Stomach (tissue), 9 donors: ENCODE data around the gene C21orf58. TPM values are rescaled to one million over a fixed set of nuclear protein-coding genes. Genes with fewer than 3 reads are reported as not detected.

ENCODE experiments used
- DNase-seq, 2 donors: peaks; one replicate each; pipeline versions ENCODE4 v3.0.0 to v3.0.0-alpha.2; 2013 to 2019
- H3K27ac ChIP-seq, 5 donors: fragments of 200-600 bp in 4 of 5; sonication (generic) in 4 of 5; one replicate each; pipeline ENCODE4 v1.5.1; 2013 to 2019; ENCODE audit warnings: mild to moderate bottlenecking in 1 of 5, moderate library complexity in 1 of 5
- H3K27me3 ChIP-seq, 3 donors: fragments of 200-600 bp; sonication (generic); one replicate each; pipeline ENCODE4 v1.5.1; 2017 to 2019; ENCODE audit warnings: mixed run types in 1 of 3
- H3K36me3 ChIP-seq, 4 donors: fragments of 200-600 bp; sonication (generic); 1 replicate in 3 of 4; 2 replicates in 1 of 4; pipeline ENCODE4 v1.5.1; 2016 to 2019
- H3K4me1 ChIP-seq, 4 donors: fragments of 200-600 bp; sonication (generic); one replicate each; pipeline ENCODE4 v1.5.1; 2016 to 2019
- H3K4me3 ChIP-seq, 4 donors: fragments of 200-600 bp; sonication (generic) in 3 of 4; one replicate each; pipeline ENCODE4 v1.5.1; 2016 to 2019; ENCODE audit warnings: mild to moderate bottlenecking in 1 of 4
- H3K9me3 ChIP-seq, 4 donors: fragments of 200-600 bp; sonication (generic); one replicate each; pipeline ENCODE4 v1.5.1; 2016 to 2019
- EP300 ChIP-seq: sonication (generic); formaldehyde crosslinking; IDR thresholded peaks from one replicate; pipeline ENCODE4 v1.6.1; 2017; ENCODE audit warnings: antibody characterized with exemption
- POLR2A ChIP-seq, 4 donors: fragments of 450-650 bp; IDR thresholded peaks; one replicate each; pipeline ENCODE4 v1.6.1; 2016; ENCODE audit warnings: antibody characterized with exemption in 4 of 4, control low read depth in 2 of 4, mild to moderate bottlenecking in 1 of 4, moderate library complexity in 1 of 4
- POLR2AphosphoS5 ChIP-seq, 3 donors: sonication (generic); formaldehyde crosslinking; IDR thresholded peaks; one replicate each; pipeline ENCODE4 v1.6.1; 2016; ENCODE audit warnings: antibody characterized with exemption in 3 of 3
- WGBS, 5 donors: extraction: QIAGEN DNeasy Blood & Tissue Kit in 3 of 5; methylation state at CpG; one replicate each; pipeline versions ENCODE4 v1.1.5 to v1.1.7; 2013 to 2018; 5-methylcytosine and 5-hydroxymethylcytosine counted together
- intact Hi-C: fragments of 100-400 bp; cut with DNase I; formaldehyde crosslinking; loops from one replicate; pipeline ENCODE4 v1.15.1; 2023; ENCODE audit warnings: low total_unique reads
- polyA plus RNA-seq, 3 donors: library from polyadenylated mRNA; stranded (reverse); fragments of 200-250 nt; gene quantifications; one replicate each; pipeline ENCODE4 v1.2.3, GENCODE V29; 2013
- total RNA-seq, 5 donors: library from RNA; depleted of rRNA; stranded (reverse); fragments of >200 nt; gene quantifications; one replicate each; pipeline versions ENCODE4 v1.1.0 to v1.2.3, GENCODE V29; 2014 to 2016
- TF ChIP-seq, protein P1 (sequence below), 7 experiments: fragments of 450-650 bp in 4 of 7; fragments of 200-600 bp in 3 of 7; sonication (generic) in 3 of 7; IDR thresholded peaks; one replicate each; pipeline ENCODE4 v1.5.1; 2016 to 2019; ENCODE audit warnings: antibody characterized with exemption in 7 of 7, control low read depth in 2 of 7, mild to moderate bottlenecking in 1 of 7
- donor health status: healthy with polysubstance abuse.
- donor health status: Bipolar disorder and iron deficiency.
- donor health status: healthy.

The C21orf58 gene
- total and polyA plus RNA-seq, 8 donors, result 0.89 to 15.1 (median 4.1) TPM

DNA sequence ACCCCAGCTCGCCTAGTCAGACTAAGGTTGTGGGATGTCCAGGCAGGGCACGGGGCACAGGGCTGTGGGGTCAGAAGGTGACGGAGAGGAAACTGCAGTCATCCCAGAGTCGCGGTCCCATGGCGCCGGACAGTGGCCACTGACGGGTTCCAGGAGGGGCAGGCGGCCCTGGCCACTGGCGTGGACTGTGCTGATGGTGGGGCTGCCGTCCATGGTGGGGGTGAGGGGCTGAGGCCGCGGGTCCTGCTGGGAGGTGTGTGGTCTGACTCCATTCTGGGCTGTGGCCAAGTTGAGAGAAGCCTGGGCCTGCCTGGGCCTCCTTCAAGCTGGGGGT, 32.3 kb upstream of the C21orf58 start:
- 91 to 98% (median 95%) methylated on average over 11 to 13 of the region's 13 CpGs for WGBS, 5 donors
- no peaks in the 10 kb centered on the region for H3K4me1 ChIP-seq
- no peak overlapping the region for H3K4me3 ChIP-seq
- no peaks in the 10 kb centered on the region for H3K27me3 ChIP-seq
- peaks cover 68 to 98% (median 95%) of the 10 kb centered on the region in 4 donors for H3K36me3 ChIP-seq
- intact Hi-C loops, result no loop called here
- H3K27ac ChIP-seq, result no peak overlapping the region
- DNase-seq, result no peak
- H3K9me3 ChIP-seq, result no peaks in the 10 kb centered on the region
- TF ChIP-seq POLR2AphosphoS5 (IDR thresholded peaks at IDR 0.05) (no peak), EP300 (no peak), POLR2A (IDR thresholded peaks at IDR 0.05) (no peak)
- TF ChIP-seq, protein P1, sequence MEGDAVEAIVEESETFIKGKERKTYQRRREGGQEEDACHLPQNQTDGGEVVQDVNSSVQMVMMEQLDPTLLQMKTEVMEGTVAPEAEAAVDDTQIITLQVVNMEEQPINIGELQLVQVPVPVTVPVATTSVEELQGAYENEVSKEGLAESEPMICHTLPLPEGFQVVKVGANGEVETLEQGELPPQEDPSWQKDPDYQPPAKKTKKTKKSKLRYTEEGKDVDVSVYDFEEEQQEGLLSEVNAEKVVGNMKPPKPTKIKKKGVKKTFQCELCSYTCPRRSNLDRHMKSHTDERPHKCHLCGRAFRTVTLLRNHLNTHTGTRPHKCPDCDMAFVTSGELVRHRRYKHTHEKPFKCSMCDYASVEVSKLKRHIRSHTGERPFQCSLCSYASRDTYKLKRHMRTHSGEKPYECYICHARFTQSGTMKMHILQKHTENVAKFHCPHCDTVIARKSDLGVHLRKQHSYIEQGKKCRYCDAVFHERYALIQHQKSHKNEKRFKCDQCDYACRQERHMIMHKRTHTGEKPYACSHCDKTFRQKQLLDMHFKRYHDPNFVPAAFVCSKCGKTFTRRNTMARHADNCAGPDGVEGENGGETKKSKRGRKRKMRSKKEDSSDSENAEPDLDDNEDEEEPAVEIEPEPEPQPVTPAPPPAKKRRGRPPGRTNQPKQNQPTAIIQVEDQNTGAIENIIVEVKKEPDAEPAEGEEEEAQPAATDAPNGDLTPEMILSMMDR (IDR thresholded peaks at IDR 0.05), result no peak

DNA sequence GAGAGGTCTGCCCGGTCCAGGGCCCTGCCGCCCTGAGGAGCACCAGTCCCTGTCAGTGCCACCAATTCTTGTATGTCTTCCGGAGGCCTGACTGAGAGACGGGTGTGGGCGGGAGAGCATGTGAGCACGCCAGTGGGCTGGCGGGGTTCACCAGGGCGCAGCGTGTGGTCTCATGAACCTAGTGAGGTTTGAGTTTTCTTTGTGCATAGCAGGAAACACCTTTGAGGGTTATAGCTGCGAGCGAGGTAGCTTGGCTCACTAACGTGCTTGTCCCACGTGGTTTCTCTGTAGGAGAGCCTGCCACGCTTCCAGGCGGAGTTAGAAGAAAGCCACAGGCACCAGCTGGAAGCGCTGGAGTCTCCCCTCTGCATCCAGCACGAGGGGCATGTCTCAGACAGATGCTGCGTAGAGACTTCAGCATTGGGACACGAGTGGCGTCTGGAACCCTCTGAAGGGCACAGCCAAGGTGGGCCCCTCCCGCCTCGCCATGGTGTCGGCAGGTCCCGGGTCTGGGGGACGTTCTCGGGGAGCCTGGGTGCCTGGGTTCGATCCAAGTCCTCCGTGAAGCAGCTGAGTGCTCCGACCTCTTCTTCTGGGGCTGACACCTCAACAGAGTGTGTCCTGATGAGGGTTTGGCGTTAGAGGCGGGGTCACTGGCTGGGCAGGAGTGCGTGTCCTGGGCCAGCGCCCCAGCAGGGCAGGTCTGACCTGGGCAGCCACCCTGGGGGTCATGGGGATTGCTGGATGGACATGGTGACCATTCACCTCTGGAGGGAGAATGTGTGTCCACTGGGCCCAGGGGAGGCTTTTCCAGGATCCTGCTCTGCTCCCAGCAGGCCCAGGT, 31.7 kb upstream of the C21orf58 start:
- Histone ChIP-seq H3K9me3 (no peaks in the 10 kb centered on the region), H3K36me3 (peaks cover 74 to 98% (median 95%) of the 10 kb centered on the region in 4 donors), H3K4me1 (no peaks in the 10 kb centered on the region), H3K27me3 (no peaks in the 10 kb centered on the region), H3K27ac (no peak overlapping the region), H3K4me3 (no peak overlapping the region)
- intact Hi-C loops, result no loop called here
- DNase-seq, result peak in 1 of 2 donors; percentile 17
- 94 to 96% (median 94%) methylated on average over 23 to 33 of the region's 33 CpGs for WGBS, 5 donors
- no peak for TF ChIP-seq EP300
- TF ChIP-seq POLR2A (IDR thresholded peaks at IDR 0.05), result no peak
- no peak for TF ChIP-seq POLR2AphosphoS5 (IDR thresholded peaks at IDR 0.05)
- TF ChIP-seq, protein P1 (IDR thresholded peaks at IDR 0.05), result no peak

GRCh38 chr21:46354518-46354917, 30.8 kb upstream of the C21orf58 start:
- intact Hi-C loops, result no loop called here
- Histone ChIP-seq H3K4me3 (no peak overlapping the region), H3K27ac (no peak overlapping the region), H3K36me3 (peaks cover 81 to 100% (median 98%) of the 10 kb centered on the region in 4 donors), H3K9me3 (no peaks in the 10 kb centered on the region), H3K4me1 (no peaks in the 10 kb centered on the region), H3K27me3 (no peaks in the 10 kb centered on the region)
- DNase-seq, result no peak
- no peak for TF ChIP-seq POLR2A (IDR thresholded peaks at IDR 0.05)
- TF ChIP-seq EP300, result no peak
- TF ChIP-seq POLR2AphosphoS5 (IDR thresholded peaks at IDR 0.05), result no peak
- TF ChIP-seq, protein P1 (IDR thresholded peaks at IDR 0.05), result no peak
- 96 to 98% (median 96%) methylated on average over 9 to 13 of the region's 13 CpGs for WGBS, 5 donors

DNA sequence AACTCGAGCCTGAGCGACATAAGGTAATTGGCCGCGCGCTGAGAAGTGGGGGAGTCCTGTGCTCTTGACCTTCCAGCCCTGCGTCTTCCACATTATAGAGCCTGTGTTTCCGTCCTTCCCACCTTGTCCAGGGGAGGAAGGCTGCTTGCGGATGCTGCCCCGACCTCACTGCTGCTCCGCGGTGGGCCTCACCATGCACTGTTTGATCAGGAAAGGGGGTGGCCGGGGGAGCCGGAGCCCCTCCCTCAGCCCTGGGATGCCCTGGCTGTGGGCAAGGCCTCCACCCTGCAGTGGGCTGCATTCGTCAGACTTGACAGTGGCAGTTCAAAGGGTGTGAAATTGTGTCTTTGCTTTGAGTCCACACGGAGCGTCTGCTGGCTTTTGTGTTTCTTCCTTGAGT, 30.4 kb upstream of the C21orf58 start:
- H3K36me3 ChIP-seq, result peaks cover 86 to 100% (median 100%) of the 10 kb centered on the region in 4 donors
- no peak overlapping the region for H3K4me3 ChIP-seq
- 92 to 94% (median 94%) methylated on average over 13 to 16 of the region's 16 CpGs for WGBS, 5 donors
- TF ChIP-seq EP300 (no peak), POLR2AphosphoS5 (IDR thresholded peaks at IDR 0.05) (no peak), POLR2A (IDR thresholded peaks at IDR 0.05) (no peak)
- TF ChIP-seq, protein P1 (IDR thresholded peaks at IDR 0.05), result no peak
- DNase-seq, result no peak
- H3K27me3 ChIP-seq, result no peaks in the 10 kb centered on the region
- H3K9me3 ChIP-seq, result no peaks in the 10 kb centered on the region
- H3K4me1 ChIP-seq, result no peaks in the 10 kb centered on the region
- intact Hi-C loops, result no loop called here
- no peak overlapping the region for H3K27ac ChIP-seq
